Measurements from ENCODE around the gene ASTL.
A peak's percentile ranks its signal among the peaks of the same experiment; 100 is the strongest.

The ASTL gene

DNA sequence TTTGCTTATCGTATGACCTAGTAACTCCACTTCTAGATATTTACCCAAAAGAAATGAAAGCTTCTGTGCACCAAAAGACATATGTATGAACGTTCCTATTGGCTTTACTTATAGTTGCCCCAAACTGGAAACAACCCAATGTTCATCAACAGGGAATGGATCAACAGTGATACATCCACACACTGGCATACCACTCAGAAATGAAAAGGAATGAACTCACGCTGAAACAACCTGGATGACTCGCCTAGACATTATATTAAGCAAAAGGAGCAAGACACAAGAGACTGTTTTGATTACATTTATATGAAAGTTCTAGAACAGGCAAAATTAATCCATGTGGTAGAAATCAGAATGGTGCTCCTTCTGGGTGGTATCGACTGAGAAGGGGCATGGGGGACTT is 40.9 kb downstream of the ASTL start:
- DNase-seq, result peak; percentile 9

DNA sequence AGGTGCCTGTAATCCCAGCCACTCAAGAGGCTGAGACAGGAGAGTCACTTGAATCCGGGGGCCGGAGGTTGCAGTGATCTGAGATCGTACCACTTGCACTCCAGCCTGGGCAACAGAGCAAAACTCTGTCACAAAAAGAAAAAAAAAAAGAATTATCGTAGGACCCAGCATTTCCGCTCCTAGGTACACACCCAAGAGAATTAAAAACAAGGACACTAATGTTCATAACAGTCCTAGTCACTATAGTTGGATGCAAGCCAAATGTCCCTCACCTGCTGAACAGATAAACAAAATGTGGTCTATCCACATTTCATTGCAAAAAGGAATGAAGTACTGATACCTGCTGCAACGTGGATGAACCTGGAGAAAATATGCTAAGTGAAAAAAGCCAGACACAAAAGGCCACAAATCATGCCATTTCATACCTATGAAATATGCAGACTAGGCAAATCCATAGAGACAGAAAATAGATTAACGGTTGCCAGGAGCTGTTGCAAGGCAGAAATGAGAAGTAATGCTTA is 43.1 kb downstream of the ASTL start:
- no peak for DNase-seq

- DNase-seq, result peak; percentile 13
These were observed 44.8 kb downstream of the ASTL start for GRCh38 chr2:96093528-96093927.

- DNase-seq, result peak; percentile 34
These were observed 45.4 kb downstream of the ASTL start for GRCh38 chr2:96092951-96093350.

GRCh38 chr2:96092573-96092877 is 45.8 kb downstream of the ASTL start:
- DNase-seq, result peak; percentile 41

DNA sequence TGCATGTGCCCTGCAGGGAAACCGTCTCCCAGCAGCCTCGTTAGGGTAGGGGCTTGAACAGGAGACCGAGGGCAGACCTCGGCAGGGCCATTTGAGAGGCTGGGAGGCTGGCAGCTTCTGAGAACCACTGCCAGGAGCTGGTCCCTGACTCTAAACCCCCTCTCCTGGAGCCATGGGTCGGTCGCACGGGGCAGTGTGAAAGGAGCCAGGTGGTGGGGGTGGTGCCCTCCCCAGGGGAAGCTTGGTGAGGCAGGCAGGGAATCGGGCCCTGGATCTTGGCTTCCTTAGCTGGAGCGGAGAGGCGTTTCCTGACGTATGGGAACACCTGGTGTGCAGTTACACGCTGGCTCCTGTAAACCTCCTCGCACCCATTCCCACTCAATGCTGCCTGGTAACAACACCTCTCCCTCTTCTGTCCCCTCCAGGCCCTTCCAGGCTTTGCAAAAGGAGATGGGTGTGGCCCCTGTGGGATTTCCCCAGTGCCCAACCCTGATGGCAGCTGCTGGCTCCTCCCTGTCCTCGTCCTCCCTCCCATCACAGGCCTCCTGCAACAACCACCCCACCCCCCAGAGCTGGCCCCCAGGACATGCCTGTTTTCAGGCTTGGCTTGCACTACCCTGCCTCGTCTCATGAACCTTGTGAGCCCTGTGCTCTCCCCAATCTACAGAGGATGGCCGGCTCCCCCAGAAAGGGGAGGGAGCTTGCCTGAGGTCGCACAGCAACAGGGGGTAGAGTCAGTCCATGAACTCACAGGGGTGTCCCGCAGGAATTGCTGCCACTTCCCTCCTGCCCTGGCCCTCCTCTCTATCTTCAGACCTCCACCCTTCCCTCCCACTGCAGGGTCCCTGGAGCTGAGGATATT is 46.4 kb downstream of the ASTL start:
- DNase-seq, result peak; percentile 50

DNA sequence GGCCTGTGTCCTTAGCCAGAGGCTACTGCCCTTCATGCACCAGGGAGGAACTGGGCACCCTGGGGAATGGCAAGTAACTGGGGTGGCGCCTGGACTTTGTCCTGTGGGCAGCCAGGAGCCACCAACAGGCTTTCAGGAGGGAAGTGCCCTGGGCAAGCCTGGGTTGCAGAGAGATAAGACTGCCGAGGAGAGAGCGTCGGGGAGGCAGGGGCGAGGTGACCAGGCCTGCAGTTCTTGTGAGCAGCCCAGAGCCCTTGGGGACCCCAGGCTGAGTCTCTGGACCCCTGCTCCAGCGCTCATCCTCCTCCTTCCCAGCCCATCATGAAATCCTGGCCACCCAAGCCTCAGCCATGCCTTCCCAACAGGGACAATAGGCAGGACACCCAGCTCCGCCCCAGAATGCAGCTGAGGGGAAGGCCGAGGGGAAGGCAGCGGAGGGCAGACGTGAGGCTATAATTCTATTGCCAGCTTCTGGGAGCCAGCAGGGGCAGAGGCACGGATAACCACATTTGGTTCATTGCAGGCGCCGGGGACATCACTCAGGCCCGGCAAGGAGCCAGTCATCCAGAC is 47.1 kb downstream of the ASTL start:
- peak; percentile 57 for DNase-seq

DNA sequence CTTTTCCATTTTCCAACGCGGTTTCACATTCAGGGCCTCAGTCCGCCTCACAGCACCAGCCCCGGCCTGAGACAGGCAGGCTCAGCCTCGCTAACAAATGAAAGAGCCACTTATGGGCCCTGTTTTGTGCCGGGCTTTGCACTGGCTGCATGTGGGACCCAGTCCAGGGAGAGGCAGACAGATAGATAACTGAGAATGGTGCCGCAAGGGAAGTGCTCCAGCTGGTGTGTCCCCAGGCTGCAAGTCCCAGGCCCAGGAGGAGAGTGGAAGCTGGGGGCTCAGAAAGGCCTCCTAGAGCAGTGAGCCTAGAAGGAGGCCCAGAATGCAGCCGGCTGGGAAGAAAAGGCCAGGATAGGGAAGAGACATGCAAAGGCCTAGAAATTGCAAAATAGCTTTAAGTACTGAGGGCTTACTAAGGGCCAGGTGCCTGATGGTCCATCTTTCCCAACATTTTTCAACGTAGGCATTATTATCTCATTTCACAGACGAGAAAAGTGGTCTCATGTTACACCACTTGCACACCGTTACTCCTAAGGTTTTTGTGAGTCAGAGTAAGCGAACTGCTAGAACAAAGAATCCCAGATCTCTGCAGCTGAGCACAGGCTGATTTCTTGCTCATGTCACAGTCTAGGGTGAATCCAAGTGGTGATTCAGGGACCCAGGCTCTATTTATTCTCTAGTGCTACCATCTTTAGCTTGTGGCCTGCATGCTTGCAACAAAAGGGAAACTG is 47.9 kb downstream of the ASTL start:
- no peak for DNase-seq

GRCh38 chr2:96089356-96090195 is 48.7 kb downstream of the ASTL start:
- DNase-seq, result peak; percentile 51

DNA sequence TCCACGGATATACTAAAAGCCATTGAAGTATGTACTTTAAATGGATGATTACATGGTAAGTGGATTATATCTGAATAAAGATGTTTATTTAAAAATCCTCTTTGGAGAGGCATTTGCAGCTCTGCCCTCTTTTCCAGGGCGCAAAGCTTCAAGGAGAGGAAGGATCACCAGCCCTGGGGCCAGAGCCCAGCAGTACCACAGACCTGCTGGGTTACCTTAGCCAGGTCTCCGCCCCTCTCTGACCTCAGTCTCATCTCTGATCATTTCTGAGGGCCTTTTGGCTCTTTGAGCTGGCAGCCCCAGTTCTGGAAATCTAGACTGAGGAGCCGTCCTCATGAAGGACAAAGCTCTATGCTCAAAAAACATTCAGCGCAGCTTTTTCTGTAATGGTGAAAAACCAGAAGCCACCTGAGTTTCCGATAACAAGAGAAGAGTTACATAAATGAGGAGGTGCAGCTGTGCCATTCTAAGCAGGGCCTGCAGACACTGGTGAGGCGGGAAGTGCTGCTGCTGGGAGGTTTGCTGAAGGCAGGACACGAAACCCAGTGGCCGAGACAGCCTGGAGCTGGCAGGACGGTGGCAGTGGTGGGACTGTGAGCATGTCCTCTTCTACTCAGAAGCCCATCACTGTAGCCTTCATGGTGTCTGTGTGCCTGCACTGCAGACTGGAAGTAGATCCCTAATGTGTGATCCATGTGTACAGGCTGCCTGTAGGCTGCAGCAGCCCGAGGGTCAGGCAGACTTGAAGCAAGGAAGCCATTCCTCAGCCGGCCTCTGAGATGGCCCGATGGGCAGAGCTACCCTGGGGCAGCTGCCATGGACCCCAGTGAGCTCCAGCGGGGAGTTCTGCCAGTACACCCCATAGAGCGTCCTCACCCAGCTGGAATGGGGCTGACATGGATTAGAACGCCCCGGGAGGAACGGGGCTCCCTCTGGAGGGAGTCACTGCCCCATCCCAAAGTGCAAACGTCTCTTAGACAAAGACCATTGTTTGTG is 49.7 kb downstream of the ASTL start:
- DNase-seq, result peak; percentile 44

- DNase-seq, result no peak
These were observed 51.2 kb downstream of the ASTL start for GRCh38 chr2:96087130-96087529.

- peak; percentile 42 for DNase-seq
These were observed 52.6 kb downstream of the ASTL start for GRCh38 chr2:96085541-96086355.

DNA sequence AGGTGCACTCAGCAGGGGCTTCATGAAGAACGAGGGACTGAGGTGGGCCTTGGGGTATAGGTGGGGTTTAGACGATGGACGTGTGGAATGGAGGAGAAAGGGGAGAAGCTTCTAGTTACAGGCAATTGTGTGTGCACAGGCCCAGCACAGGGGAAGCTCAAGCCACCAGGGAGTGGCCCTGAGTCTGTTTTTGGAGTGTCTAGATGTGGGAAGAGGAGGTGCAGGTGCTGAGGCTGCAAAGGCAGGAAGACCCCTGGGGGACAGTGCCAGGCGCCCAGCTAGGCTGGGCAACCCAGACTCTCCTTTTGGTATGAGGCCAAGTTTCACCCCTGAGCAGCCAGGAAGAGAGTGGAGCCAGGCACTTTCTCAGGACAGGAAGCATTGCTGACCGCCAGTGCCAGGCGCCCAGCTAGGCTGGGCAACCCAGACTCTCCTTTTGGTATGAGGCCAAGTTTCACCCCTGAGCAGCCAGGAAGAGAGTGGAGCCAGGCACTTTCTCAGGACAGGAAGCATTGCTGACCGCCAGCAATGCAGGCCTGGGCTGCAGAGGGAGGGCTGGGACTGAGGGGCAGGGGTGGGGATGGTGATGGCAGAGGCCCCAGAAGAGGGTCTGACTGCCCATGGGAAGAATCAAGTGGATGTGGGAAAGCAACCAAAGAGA is 53.3 kb downstream of the ASTL start:
- DNase-seq, result peak; percentile 50

DNA sequence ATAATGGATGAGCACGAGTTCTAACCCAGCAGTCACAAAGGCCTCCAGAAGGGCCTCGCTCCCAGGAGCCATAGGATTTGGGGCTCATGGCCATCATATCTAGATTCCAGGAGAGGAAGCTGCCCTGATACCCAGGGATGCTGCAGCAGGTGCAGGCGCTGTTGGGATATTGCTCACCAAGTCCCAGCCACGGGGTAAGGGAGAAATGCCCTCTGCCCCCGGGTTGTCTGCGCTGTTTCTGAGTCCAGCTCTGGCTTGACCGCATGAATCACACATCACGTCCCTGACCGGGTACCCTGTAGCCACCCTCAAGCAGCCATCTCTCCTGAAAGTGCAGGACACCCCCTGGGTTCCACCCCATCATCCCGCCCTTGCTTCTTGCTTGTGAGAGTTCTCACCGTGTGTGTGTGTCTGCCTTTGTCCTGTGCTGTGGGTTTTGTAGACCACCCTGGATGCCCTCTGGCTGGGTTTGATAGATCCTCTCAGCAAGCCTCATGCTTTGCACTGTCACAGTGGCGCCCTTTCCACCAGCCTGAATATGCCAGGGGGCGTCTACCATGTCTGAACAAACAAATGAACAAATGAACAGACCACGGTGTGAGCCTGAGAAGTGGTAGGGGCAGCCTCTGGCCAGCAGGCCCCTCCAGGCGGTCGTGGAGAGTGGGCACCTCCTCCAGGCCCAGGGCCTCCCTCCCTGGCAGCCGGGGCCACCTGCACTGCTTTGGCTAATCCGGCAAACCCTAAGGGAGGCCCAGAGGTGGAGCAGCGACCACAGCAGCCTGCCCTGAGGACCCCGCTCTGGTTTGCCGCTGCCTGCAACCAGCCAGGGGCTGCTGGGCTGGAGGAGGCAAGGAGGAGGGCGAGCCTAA is 54.1 kb downstream of the ASTL start:
- DNase-seq, result peak; percentile 44

DNA sequence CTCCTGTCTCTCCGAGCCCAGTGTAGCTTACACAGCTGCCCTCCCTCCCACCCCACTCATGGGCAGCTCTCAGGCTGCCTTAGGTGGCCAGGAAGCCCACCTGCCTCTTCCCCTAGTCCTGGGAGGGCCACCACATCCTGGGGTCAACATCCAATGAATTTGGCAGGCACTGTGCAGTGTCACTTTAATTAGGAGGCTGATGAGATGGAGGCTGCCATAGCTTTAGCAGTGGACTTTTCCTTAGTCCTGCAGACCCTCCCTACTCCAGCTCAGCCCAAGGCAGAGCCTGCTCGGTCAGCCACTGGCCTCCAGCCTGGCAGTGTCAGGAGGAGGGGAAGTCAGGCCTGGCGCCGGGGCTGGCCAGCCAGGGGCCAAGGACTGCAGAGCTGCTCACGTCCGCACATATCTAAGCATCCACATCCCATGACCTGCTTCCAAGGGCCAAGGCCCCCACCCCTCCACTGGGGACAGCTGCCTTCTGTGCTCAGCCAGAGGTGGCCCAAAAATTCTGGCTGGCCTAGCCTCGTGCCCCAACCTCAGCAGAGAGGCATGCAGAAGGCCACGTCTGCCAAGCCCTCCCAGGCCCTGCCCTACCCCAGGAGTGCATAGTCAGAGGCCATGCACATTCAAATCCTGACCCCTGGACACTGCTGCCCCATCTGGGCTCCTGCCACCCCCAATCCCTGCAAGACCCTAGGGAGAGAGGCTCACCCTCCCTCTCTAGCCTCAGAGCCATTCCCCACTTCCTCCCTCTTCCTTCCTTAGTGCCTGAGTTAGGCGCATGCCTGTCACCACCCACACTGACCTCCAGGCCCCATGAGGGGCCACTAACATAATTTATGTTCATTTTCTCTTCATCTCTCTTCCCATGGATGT is 55.0 kb downstream of the ASTL start:
- DNase-seq, result peak; percentile 57

- DNase-seq, result peak; percentile 27
These were observed 55.9 kb downstream of the ASTL start for GRCh38 chr2:96082211-96083063.

DNA sequence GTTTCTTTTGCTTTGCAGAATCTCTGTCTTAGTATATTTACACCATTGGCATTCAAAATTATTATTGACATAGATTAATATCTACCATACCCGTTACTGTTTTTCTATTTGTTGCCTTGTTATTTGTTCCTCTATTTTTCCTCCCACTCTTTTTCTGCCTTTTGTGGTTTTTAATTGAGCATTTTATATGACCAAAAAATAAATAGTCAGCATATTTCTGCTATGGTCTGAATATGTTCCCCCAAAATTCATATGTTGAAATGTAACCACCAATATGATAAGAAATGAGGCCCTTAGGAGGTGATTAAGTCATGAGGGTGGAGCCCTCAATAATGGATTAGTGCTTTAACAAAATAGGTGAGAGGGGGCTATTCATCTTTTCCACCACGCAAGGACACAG is 57.3 kb downstream of the ASTL start:
- no peak for DNase-seq
